GM12878 (cell line): Measurements from ENCODE around the gene FUBP1.

Experiments
- CEBPB ChIP-seq, 2 experiments: fragments of 150-350 bp in 1 of 2; IDR thresholded peaks; 2 replicates each; pipeline ENCODE4 v1.6.1; 2012 to 2014; ENCODE audit warnings: low read depth in 2 of 2, low read length in 2 of 2, borderline replicate concordance in 1 of 2, inconsistent platforms in 1 of 2
- EZH2 ChIP-seq: IDR thresholded peaks from 2 replicates; pipeline ENCODE4 v1.6.1; 2012; ENCODE audit warnings: low read depth, mild to moderate bottlenecking, control low read depth, inconsistent platforms, low read length, borderline replicate concordance; ENCODE audit not compliant: control insufficient read depth
- HCFC1 ChIP-seq: fragments of 150-350 bp; IDR thresholded peaks from 2 replicates; pipeline ENCODE4 v1.6.1; 2014; ENCODE audit warnings: low read length
- MTA3 ChIP-seq: IDR thresholded peaks from 2 replicates; pipeline ENCODE4 v1.6.1; 2012; ENCODE audit warnings: low read length, inconsistent platforms, borderline replicate concordance
- SREBF2 ChIP-seq: IDR thresholded peaks from 2 replicates; pipeline ENCODE4 v1.6.1; 2012; ENCODE audit warnings: mild to moderate bottlenecking, low read length
- TCF12 ChIP-seq: IDR thresholded peaks from 2 replicates; pipeline ENCODE4 v1.6.1; 2011; ENCODE audit warnings: low read depth, mild to moderate bottlenecking, low read length
- ZNF207 ChIP-seq: fragments of 450-650 bp; IDR thresholded peaks from 2 replicates; pipeline ENCODE4 v1.6.1; 2014; ENCODE audit warnings: antibody characterized with exemption, mild to moderate bottlenecking, borderline replicate concordance

- TF ChIP-seq TCF12 = no peak
- no peak for TF ChIP-seq MTA3
- TF ChIP-seq SREBF2 = no peak
- TF ChIP-seq EZH2 = no peak
- TF ChIP-seq CEBPB (IDR thresholded peaks at IDR 0.05; ENCODE audit: borderline replicate concordance in 1 of 2, low read depth in 2 of 2, low read length in 2 of 2) = no peak
- TF ChIP-seq HCFC1 = no peak
- TF ChIP-seq ZNF207 = no peak
Observed at GRCh38 chr1:77950873-77951272, 28.0 kb downstream of the FUBP1 start.
